Measurements from ENCODE around the gene CCDC117.
A peak's percentile ranks its signal among the peaks of the same experiment; 100 is the strongest.

Gene CCDC117

DNA sequence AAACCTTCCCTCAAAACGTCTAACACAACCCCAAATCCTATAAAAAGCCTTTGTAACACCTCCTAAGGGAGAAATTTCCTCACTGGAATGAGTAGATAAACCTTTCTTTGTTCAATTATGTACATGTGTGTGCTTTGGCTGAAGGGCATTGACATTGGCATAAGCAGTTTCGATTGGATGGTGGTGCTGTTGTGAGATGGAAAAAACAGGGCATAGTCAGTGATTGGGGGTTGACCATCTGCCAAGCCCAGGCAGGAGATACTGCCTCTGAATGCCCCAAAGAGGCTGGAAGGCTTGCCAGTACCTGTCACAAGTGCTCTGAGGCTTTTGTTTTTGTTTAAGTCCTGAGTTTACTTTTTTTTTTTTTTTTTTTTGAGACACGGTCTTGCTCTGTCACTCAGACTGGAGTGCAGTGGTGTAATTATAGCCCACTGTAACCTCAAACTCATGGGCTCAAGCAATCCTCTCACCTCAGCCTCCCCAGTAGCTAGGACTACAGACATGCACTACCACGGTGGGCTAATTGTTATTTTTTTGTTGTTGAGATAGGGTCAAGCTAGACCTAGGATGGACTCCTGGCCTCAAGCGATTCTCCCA is 1.2 kb upstream of the CCDC117 start:
- no peak for DNase-seq

DNA sequence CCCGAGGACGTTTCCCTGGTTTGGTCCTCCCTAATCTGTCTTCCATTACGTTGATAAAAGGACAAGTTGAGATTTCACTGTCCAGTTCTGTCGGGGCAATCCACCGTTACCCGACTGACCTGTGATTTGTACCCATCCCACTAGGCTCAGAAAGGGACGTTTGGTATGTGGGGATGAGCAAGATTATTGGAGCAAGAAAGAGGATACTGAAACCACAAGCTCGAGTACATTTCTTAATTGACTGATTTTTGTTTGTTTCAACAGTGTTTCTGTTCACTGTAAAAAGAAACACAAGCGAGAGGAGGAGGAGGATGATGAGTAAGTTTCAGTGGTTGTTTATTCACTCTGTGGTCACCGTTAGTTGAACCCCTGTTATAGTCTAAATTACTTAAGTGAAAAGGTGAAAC is 969 bp downstream of the CCDC117 start:
- DNase-seq: peak in 1 of 2 experiments; percentile 37

DNA sequence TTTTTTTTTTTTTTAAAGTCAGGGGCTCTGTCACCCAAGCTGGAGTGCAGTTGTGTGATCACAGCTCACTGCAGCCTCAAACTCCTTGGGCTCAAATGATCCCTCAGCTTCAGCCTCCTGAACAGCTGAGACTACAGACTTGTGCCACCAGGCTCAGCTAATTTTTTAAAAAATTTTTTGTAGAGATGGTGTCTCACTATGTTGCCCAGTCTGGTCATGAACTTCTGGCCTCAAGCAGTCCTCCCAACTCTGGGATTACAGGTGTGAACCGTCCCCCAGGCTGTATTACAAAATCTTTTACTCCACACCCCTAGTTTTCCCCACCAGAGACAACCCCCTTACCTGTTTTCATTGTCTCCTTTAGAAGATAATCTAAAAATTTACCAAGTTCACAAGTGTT is 1.9 kb downstream of the CCDC117 start:
- DNase-seq: no peak

DNA sequence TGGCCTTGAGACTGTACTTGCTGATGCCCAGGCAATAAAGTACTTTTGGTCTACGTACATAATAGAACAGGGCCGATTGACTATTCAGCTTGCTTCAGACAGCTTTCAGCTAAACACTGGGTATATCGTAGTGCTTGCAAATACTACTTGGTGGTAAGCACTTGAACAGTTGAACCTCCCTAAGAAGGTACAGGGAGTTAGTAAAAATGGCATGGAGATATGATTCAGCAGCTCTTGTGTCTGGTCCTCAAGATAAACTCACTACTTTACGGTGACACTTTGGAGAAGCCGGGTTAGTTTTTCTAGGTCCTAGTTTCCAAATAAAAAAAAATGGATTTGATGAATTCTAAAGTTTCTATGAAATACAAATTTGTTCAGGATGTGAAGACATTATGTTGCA is 7.3 kb downstream of the CCDC117 start:
- no peak for DNase-seq

DNA sequence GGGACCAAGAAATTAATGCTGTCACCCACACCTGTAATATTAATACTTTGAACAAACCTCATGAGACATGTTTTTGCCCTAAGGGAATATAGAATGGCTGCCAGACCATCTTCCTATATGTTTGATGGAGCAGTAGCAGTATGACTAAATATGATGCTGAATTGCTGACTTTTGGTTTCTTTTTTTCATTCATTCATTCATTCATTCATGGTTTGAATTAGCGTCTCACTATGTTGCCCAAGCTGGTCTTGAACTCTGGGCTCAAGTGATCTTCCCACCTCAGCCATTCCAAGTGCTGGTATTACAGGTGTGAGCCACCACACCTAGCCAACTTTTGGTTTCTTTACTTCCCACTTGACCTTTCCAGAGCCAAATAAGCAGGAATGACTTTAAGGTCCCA is 7.8 kb downstream of the CCDC117 start:
- no peak for DNase-seq

DNA sequence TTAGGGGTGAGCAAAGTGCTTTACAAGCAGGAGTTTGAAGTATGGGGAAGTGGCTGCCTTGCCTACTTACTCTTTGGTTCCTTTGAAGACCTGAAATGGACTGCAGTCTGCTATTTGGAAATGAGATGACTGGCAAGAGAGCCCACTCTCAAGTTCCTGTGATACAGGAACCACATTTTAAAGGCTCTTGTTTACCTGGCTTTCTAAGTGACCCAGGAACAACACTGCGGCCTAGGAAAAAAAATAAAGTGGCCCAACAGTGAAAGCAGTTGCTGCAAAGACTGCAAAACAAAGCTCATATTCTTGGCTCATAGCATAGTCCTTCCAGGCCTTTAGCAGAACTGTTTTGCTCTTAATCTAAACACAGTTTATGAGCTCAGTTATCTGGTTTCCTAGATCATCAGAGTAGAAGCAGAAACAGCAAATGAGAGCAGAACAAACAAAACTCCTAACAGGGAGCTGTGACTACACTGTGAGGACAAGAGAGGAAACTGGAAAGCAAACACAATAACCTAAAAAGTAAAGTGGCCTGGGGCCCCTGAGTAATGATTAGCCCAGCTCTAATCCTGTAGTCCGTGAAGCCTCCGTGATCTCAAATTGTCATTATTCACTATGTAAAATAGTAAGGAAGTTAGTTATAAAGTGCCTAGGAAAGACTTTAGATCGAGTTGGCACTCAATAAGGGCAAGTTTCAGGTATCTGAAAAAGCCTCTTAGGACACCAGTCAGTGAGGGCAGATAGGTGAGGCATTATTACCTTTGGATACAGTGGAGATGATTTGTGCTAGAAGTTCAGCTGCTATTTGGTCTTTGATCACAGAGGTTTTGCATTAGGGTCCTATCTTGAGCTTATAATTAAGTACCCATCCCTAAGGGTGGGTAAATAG is 11.5 kb downstream of the CCDC117 start:
- peak; percentile 30 to 40 for DNase-seq

DNA sequence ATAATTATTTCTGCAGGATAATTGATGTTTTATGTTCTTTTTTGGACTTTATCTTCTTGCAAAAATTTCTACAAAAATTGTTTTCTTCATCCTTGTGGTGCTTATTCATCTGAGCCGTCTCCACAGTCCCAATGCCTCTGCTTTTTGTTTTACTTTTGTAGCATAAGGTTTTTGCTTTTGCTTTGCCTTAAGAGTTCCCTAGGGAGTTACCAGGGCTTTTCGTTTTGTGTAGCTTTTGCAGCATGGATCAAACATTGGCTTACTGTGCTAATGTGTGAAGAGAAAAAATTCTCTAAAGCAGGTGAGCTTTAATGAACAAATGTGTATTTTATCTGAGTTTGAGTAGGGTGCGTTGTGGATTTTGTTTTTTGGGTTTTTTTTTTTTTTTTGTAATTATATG is 16.1 kb downstream of the CCDC117 start:
- DNase-seq: no peak

DNA sequence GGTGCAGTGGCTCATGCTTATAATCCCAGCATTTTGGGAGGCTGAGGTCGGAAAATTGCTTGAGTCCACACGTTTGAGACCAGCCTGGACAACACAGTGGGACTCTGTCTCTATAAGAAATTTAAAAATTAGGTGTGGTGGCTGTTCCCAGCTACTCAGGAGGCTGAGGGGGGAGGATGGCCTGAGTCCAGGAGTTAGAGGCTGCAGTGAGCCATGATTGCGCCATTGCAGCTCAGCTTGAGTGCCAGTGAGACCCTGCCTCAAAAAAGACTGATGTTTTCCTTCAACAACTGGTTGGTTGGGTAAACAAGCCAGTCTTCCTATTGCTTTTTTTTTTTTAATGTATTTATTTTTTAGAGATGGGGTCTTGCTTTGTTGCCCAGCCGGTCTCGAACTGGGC is 18.6 kb downstream of the CCDC117 start:
- DNase-seq: no peak

DNA sequence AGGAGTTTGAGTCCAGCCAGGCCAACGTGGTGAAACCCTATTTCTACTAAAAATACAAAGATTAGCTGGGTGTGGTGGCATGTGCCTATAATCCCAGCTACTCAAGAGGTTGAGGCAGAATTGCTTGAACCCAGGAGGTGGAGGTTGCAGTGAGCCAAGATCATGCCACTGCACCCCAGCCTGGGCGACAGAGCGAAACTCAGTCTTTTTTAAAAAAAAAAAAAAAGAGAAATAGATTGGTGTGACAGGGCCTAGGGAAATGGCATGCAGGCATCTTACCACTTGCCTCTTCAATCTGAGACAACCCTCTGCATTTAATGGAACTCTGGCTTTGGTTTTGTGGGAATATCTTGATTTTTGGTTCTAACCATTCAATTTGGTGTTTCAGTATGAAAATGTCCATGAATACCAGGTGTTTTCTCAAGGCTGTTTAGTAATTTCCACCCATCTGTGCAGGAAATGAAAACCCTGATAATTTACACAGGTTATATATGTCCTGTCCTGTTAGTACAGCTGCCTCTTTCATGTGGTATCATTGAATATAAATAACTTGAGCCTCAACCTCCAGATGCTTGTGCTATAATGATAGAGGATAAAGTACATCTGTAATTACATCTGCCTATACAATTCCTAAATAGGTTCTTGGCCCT is 19.5 kb downstream of the CCDC117 start:
- no peak for DNase-seq

DNA sequence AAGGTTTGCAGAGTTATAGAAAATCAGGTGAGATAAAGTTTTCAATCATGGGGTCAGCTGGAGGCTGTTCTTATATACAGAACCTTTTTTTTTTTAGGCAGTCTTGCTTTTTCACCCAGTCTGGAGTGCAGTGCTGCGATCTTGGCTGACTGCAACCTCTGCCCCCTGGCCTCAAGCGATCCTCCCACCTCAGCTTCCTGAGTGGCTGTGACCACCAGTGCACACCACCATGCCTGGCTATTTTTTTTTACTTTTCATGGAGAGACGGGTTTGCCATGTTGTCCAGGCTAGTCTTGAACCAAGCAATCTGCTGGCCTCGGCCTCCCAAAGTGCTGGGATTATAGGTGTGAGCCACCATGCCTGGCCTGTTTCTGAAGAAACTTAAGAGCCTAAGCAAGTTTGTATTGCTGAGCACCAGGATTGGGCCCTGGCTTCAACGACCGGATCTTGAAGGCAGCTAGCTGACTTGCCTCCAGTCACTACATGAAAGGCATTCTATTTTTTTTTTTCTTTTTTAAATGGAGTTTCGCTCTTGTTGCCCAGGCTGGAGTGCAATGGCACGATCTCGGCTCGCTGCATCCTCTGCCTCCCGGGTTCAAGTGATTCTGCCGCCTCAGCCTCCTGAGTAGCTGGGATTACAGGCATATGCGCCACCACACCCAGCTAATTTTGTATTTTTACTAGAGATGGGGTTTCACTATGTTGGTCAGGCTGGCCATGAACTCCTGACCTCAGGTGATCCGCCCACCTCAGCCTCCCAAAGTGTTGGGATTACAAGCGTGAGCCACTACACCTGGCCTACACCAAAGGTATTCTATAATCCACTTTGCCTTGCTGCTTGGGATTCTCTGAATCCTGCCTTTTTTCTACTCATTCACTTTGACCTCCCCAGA is 20.2 kb downstream of the CCDC117 start:
- DNase-seq: peak in 1 of 2 experiments; percentile 30

DNA sequence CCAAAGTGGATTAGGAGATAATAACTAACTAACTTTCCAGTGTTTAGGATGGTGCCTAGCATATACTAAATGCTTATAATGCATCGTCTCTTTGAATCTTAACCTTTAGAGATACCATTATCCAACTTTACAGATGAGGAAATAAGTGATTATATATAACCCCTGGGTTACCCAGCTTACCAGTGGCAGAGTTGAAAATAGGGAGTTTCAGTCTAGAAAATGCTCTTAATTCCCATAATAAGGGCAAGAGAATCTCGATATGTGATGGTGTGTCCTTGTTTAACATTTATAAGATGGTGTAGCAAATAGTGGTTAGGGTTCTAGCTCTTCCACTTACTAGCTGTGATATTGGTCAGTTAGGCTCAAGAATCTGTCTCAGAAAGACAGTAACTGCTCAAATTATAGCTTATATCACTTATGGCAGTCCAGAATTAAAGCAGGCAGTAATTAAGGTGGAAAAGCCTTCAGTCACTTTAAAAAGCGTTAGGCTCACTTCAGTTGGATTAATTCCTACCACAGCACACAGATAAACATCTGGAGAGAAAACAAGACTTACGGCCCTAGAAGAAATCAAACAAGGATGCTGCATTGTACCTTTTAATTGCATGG is 21.6 kb downstream of the CCDC117 start:
- DNase-seq: no peak

DNA sequence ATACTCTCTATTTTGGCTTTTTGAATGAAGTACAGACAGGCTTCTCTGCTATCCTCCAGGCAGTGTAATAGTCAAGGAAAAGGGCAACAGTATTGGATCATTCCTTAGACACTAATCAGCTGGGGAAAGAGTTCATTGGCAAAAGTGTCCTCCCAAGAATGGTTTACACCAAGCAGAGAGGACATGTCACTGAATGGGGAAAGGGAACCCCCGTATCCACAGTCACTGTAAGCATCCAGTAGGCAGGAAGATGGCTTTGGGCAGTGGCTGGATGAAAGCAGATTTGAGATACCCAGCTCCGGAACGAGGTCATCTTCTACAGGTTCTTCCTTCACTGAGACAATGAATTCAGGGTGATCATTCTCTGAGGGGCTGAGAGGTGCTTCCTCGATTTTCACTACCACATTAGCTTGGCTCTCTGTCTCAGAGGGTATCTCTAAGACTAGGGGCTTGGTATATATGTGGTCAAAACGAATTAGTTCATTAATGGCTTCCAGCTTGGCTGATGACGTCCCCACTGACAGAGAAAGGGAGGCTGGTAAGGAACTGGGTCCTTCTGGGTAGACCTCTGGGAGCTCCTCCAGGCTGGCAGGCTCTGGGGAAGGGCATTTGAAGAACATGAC is 22.7 kb downstream of the CCDC117 start:
- no peak for DNase-seq

DNA sequence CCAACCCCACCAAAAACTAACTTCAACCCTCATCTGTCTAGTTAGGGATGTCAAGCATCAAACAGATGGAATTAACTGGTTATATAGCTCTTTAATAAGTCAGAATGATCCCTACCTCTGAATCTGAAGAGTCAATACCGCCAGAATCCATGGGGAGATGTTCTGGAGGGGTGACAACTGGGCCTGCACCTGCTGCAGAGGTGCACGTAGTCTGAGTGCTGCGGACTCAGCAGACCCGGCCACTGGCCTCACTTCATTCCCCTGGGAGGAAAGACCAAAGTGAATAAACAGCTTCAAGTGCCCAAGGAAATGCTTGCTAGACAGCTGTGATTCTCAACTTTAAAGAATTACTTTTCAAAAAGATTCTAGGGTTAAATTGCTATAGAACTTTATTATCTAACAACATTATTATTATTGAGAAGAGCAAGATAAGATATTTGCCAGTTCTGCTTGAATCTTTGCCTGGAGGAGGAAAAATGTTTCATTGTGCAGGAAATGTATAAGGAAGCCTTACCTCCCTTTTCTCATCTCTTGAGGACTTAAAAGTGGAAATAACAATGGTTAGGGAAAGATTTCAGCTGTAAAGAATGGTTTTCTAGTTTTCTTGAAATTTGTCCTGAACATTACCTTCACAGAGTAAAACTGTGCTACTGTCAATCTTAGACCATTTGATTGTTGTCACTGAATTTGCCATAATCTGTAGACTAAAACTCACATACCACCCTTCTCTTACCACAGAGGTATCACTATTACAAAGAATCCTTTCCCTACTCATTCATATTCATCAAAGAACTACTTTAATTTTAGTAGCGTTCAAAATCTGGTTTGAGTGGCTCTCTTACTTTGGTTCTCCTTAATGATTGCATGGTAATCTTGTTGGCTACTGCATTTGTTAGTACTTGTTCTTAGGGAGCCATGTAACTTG is 23.7 kb downstream of the CCDC117 start:
- DNase-seq: no peak

DNA sequence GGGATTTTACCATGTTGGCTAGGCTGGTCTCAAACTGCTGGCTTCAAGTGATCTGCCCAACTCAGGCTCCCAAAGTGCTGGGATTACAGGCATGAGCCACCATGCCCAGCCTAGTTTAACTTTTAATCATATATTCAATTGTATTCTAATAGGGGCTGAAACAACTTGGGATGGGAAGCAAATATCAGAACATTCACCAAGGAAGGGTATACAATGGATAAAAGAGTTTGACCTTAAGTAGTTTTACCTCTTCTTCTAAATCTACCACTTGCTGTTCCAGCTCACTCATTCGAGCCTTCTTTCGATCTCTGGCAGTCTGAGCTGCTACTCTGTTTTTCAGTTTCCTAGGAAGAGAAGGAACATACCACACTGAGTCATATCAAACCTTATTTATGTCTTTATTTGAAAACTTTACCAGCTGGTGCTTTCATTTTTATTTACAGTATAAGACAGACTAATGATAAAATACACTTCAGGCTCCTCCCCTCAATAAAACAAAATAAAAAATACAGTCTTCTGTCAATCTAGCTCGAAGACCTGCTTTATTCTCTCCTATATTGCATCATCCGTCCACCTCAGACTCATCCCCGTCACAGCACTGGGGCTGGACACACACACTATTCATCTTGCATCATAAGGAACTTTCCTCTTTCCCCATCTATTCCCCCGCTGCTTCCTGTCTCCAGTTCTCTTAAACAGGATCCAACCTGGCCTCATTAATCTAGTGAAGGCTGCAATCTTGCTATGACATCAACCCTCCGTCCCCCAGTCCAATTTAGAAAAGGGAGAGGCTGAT is 26.5 kb downstream of the CCDC117 start:
- DNase-seq: peak; percentile 54

DNA sequence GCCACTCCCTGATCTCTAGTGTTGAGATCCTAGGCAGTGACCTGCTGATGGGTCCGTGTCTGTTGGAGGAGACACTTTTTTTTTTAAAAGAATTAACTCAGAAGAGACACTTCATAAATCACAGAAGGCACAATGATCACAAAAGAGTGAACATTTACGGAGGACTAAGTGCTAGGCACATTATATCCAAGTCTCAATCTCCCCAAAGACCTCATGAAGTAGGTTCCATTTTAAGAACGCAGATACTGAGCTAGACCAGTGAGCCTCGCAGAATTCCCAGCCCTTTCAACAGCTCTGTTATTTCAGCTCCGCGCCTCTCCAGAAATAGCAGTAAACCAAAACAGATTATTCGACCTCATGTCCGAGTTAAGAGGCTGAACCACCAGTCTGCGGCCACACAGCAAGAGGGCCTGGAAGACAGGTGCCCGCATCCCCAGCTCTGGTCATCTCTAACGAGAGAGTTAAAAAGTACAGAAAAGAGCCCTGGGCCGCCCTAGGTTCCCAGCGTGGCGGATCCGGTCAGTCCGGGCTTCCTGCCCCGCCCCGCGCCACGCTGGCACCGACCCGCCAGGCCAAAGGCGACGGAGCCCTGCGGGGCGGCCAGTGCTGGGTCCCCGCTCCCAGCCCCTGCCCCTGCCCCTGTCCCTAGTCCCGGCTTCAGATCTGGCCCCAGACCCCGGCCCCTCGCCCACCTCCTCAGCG is 27.3 kb downstream of the CCDC117 start:
- DNase-seq: no peak

DNA sequence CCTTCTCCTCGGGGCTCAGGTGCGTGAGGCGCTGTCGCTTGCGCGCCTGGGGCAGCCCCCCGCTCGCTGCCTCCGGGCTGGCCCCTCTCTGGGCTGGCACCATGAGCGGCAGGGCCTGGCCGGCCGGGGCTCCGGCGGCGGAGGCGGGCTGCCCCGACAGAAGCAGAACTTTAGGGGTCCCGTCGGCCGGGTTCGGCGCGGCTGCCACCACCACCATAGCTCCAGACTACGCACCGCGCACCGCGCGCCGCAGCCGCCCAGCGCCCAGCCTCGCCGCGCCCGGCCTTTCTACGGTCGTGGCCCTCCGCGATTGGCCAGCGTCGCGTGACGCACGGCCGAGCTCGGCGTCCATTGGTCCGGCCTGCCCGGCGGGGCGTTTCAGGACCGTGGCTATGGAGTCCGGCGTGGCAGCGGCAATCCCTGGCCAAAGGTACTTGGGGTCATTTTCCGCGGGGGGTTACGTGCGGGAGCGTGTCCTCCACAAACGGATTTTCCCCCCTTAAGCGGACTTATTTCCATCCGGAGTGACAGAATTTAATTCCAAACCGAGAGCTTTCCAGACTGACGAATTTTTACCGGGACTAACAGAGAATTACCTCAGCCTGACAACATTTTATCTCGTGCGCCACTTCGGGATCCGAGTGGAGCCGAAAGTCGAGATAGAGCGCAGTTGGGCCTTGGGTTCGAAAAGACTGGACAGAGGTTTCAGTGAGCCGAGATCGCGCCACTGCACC is 28.0 kb downstream of the CCDC117 start, which contains the start of gene XBP1:
XBP1 (minus strand) TSS at position 262 of the 734 bp plus-strand sequence.
- peak; percentile 85 to 89 for DNase-seq

DNA sequence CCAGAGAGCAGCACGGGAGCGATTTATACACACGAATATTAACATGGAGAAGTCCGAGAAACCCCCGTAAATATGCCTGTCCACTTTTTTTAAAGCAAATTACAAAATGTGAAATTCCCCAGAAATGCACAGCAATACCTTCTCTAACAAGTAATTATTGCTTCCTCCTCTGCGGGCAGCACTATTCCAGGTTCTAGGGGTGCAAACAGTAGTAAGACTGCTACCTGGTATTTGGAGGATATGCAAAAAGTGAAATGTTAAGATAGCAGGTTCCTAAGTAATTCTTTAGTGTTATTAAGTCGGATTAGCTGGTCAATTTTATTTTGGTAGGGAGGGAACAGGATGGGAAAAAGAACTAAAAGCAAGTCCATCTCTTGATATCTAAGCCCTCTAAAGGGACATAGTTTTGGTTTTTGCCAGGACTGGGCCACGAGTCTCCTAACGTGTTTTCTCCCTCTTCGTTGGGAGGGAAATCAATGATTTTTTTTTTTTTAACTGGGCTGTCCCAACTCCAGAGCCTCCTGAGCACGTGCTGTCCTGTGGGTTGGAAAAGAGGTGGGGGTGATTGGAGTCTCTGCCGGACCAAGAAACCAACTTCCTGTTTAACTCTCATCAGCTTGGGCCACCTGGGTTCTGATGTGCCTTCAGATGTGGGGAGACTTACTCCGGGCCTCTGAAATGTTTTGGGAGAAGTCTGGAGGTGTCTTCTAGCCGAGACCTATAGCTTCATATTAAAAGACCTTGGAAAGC is 29.5 kb downstream of the CCDC117 start:
- DNase-seq: peak; percentile 85 to 89
